Keratinocyte (primary cell): Measurements from ENCODE around the gene ODAD4. TPM values are rescaled to one million over a fixed set of nuclear protein-coding genes. Genes with fewer than 3 reads are reported as not detected.
A peak's percentile ranks its signal among the peaks of the same experiment; 100 is the strongest.

Source experiments
- DNase-seq: peaks from one replicate; pipeline ENCODE4 v3.0.0-alpha.2; 2011; ENCODE audit warnings: low read depth, missing footprints, low spot score
- FAIRE-seq: peaks from 2 replicates; lab custom pipeline; 2011; peaks lifted over from hg19 to GRCh38; lab: Jason Lieb, UNC
- H2AFZ ChIP-seq: 2 replicates; pipeline ENCODE4 v1.6.0; 2012; ENCODE audit warnings: low read length, control low read depth, inconsistent platforms; ENCODE audit not compliant: control insufficient read depth
- H3K27ac ChIP-seq: 2 replicates; pipeline ENCODE4 v1.5.1; 2011; ENCODE audit warnings: low read length; ENCODE audit not compliant: control insufficient read depth, insufficient read depth
- H3K27me3 ChIP-seq: 3 replicates; pipeline ENCODE4 v1.6.0; 2011; ENCODE audit warnings: low read length; ENCODE audit not compliant: control insufficient read depth, insufficient read depth; ENCODE audit errors: extremely low read depth
- H3K36me3 ChIP-seq, 2 experiments: 2 replicates in 1 of 2; 3 replicates in 1 of 2; pipeline ENCODE4 v1.5.1; 2011; ENCODE audit warnings: low read length in 2 of 2, mild to moderate bottlenecking in 1 of 2; ENCODE audit not compliant: control insufficient read depth in 2 of 2, insufficient read depth in 2 of 2; ENCODE audit errors: extremely low read depth in 1 of 2
- H3K4me1 ChIP-seq: 3 replicates; pipeline ENCODE4 v1.5.1; 2011; ENCODE audit warnings: low read length; ENCODE audit not compliant: control insufficient read depth, insufficient read depth; ENCODE audit errors: extremely low read depth
- H3K4me2 ChIP-seq: 3 replicates; pipeline ENCODE4 v1.6.0; 2011; ENCODE audit warnings: low read depth, low read length; ENCODE audit not compliant: control insufficient read depth, insufficient read depth; ENCODE audit errors: extremely low read depth
- H3K4me3 ChIP-seq, 3 experiments: fragments of 200-600 bp in 1 of 3; sonication (generic) in 1 of 3; 2 replicates in 2 of 3; 3 replicates in 1 of 3; pipeline ENCODE4 v1.5.1; 2011 to 2016; ENCODE audit warnings: low read length in 3 of 3, mild to moderate bottlenecking in 3 of 3, control low read depth in 2 of 3, inconsistent platforms in 1 of 3, low read depth in 1 of 3, mixed read lengths in 1 of 3, mixed run types in 1 of 3, moderate library complexity in 1 of 3; ENCODE audit not compliant: control insufficient read depth in 2 of 3, insufficient read depth in 2 of 3; ENCODE audit errors: extremely low read depth in 1 of 3
- H3K79me2 ChIP-seq: 2 replicates; pipeline ENCODE4 v1.6.0; 2012; ENCODE audit warnings: low read length; ENCODE audit not compliant: control insufficient read depth, insufficient read depth
- H3K9ac ChIP-seq: 3 replicates; pipeline ENCODE4 v1.6.0; 2011; ENCODE audit warnings: low read length; ENCODE audit not compliant: control insufficient read depth, insufficient read depth; ENCODE audit errors: extremely low read depth
- H3K9me1 ChIP-seq: 3 replicates; pipeline ENCODE4 v1.6.0; 2011; ENCODE audit warnings: low read length; ENCODE audit not compliant: control insufficient read depth, insufficient read depth; ENCODE audit errors: extremely low read depth
- H3K9me3 ChIP-seq: 2 replicates; pipeline ENCODE4 v1.5.1; 2012; ENCODE audit warnings: low read depth, low read length; ENCODE audit not compliant: control insufficient read depth
- H4K20me1 ChIP-seq: 3 replicates; pipeline ENCODE4 v1.6.0; 2011; ENCODE audit warnings: low read length; ENCODE audit not compliant: control insufficient read depth, insufficient read depth; ENCODE audit errors: extremely low read depth
- CTCF ChIP-seq, 3 experiments: IDR thresholded peaks in 1 of 3; conservative IDR thresholded peaks in 1 of 3; optimal IDR thresholded peaks in 1 of 3; 2 replicates in 2 of 3; 3 replicates in 1 of 3; pipeline versions ENCODE3 to v1.5.1; 2011; ENCODE audit warnings: low read length in 3 of 3, mild to moderate bottlenecking in 3 of 3, moderate library complexity in 2 of 3, control low read depth in 1 of 3, inconsistent platforms in 1 of 3; ENCODE audit not compliant: insufficient read depth in 2 of 3; ENCODE audit errors: extremely low read depth in 1 of 3
- EZH2 ChIP-seq: IDR thresholded peaks from one replicate; pipeline ENCODE4 v1.6.1; 2012; ENCODE audit warnings: inconsistent platforms, mild to moderate bottlenecking, low read length, moderate library complexity
- dilution Hi-C: fragments of 300-500 bp; cut with MboI; formaldehyde crosslinking; loops from one replicate; pipeline ENCODE4 v1.7.0; 2020; ENCODE audit warnings: low sequenced_read_pairs; ENCODE audit not compliant: extremely low pct_ligation_motif_present
- polyA plus RNA-seq, 5 experiments: library from polyadenylated mRNA; depleted of rRNA in 3 of 5; stranded (reverse) in 3 of 5; stranded (forward) in 1 of 5; unstranded in 1 of 5; fragments of >200 nt; gene quantifications; 1 replicate in 1 of 5; 2 replicates in 3 of 5; 3 replicates in 1 of 5; pipeline versions ENCODE4 v1.2.1 to v1.2.3, GENCODE V29; 2011 to 2012; ENCODE audit warnings: missing spikeins in 2 of 5, low read depth in 1 of 5, low replicate concordance in 1 of 5

Gene ODAD4
- polyA plus RNA-seq, 1 donor (not counting 4 experiments of a cell fraction or from before 2014, with no cell fraction given): 0.20 TPM

DNA sequence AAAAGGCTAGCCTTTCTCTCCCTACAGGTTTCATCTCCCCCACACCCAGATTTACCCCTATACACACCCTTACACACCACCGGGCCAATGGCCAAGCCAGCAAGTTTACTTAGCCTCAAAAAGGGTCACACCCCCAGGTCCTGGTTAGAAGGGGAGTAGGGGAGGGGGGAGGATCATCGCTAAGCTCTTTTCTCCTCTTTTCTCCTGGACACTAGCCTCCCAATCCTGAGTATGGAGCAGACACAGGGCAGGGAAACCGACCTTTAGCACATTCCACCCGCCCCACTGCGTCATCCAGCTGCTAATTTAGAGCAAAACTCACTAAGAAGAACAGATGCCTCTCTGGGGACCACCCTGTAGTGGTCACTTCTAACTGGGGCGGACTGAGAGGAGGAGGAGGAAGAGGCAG is 16.1 kb upstream of the ODAD4 start:
- Histone ChIP-seq H3K27me3 (no peaks in the 10 kb centered on the region), H3K4me3 (no peak overlapping the region), H2AFZ (no peak overlapping the region), H3K27ac (no peak overlapping the region), H3K9me3 (no peaks in the 10 kb centered on the region), H3K36me3 (peaks cover 55 to 56% of the 10 kb centered on the region in 2 experiments), H3K4me1 (peaks cover 22% of the 10 kb centered on the region), H4K20me1 (peaks cover 68% of the 10 kb centered on the region), H3K79me2 (peaks cover 84% of the 10 kb centered on the region), H3K9me1 (peaks cover 5% of the 10 kb centered on the region), H3K9ac (no peak overlapping the region), H3K4me2 (no peak overlapping the region)
- DNase-seq: no peak
- dilution Hi-C loops: no loop called here
- no peak for FAIRE-seq
- TF ChIP-seq EZH2 (no peak), CTCF (optimal IDR thresholded peaks at IDR 0.05 in 1 of 3, IDR thresholded peaks at IDR 0.05 in 1 of 3, conservative IDR thresholded peaks at IDR 0.05 in 1 of 3; ENCODE audit: extremely low read depth in 1 of 3, insufficient read depth in 2 of 3, low read length in 3 of 3) (no peak)

DNA sequence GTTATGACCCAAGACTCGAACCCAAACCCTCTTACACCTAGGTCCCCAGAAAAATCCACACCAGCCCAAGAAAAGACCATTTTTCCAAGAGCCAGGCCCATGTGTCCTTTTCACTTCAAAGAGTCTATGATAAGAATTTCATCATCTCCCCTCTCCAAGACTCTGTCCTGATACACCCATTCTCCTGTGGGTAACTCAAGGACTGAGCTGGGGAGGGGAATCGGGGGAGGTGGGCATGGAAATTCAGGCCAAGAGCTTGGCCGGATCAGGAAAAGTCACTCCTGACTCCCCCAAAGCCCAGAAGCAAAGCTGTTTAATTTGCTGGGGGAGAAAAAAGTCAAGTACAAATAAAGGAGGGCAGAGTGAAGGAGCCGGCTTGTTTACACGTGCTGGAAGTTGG is 15.4 kb upstream of the ODAD4 start:
- Histone ChIP-seq H4K20me1 (peaks cover 65% of the 10 kb centered on the region), H3K4me1 (peaks cover 29% of the 10 kb centered on the region), H3K4me2 (peak overlapping the region; percentile 6), H3K9me1 (peaks cover 7% of the 10 kb centered on the region), H3K27ac (no peak overlapping the region), H3K9me3 (no peaks in the 10 kb centered on the region), H3K9ac (no peak overlapping the region), H2AFZ (no peak overlapping the region), H3K27me3 (no peaks in the 10 kb centered on the region), H3K79me2 (peaks cover 80% of the 10 kb centered on the region), H3K4me3 (no peak overlapping the region), H3K36me3 (peaks cover 48 to 50% of the 10 kb centered on the region in 2 experiments)
- dilution Hi-C loops: no loop called here
- TF ChIP-seq CTCF (optimal IDR thresholded peaks at IDR 0.05 in 1 of 3, IDR thresholded peaks at IDR 0.05 in 1 of 3, conservative IDR thresholded peaks at IDR 0.05 in 1 of 3; ENCODE audit: extremely low read depth in 1 of 3, insufficient read depth in 2 of 3, low read length in 3 of 3): no peak
- TF ChIP-seq EZH2: no peak
- FAIRE-seq: no peak
- DNase-seq: no peak
